Gastrocnemius medialis (tissue), 4 donors: ENCODE measurements around the gene NCOA7. TPM values are rescaled to one million over a fixed set of nuclear protein-coding genes. Genes with fewer than 3 reads are reported as not detected.

Experiments
- ATAC-seq, 2 donors: fragments of 150-250 bp; one replicate each; pipeline ENCODE4 v1.9.1; 2016
- DNase-seq, 2 donors: peaks; one replicate each; pipeline ENCODE4 v3.0.0-alpha.2; 2019
- H3K27ac ChIP-seq, 4 donors: fragments of 200-600 bp; sonication (generic); 1 replicate in 1 of 4; 2 replicates in 3 of 4; pipeline ENCODE4 v1.5.1; 2016 to 2018; ENCODE audit warnings: mild to moderate bottlenecking in 2 of 4, moderate library complexity in 1 of 4
- H3K27me3 ChIP-seq, 3 donors: fragments of 200-600 bp; sonication (generic) in 2 of 3; 1 replicate in 1 of 3; 2 replicates in 2 of 3; pipeline versions ENCODE4 v1.5.1 to v1.6.0; 2016 to 2019; ENCODE audit warnings: mild to moderate bottlenecking in 1 of 3, moderate library complexity in 1 of 3
- H3K36me3 ChIP-seq, 2 donors: fragments of 200-600 bp; sonication (generic) in 1 of 2; one replicate each; pipeline ENCODE4 v1.5.1; 2017 to 2018
- H3K4me1 ChIP-seq, 2 donors: fragments of 200-600 bp; sonication (generic) in 1 of 2; one replicate each; pipeline ENCODE4 v1.5.1; 2016 to 2017; ENCODE audit warnings: mild to moderate bottlenecking in 2 of 2
- H3K4me3 ChIP-seq, 4 donors: fragments of 200-600 bp; sonication (generic) in 3 of 4; 1 replicate in 1 of 4; 2 replicates in 3 of 4; pipeline ENCODE4 v1.5.1; 2016 to 2019; ENCODE audit warnings: mild to moderate bottlenecking in 2 of 4
- H3K9me3 ChIP-seq, 3 donors: fragments of 200-600 bp; sonication (generic) in 2 of 3; 1 replicate in 1 of 3; 2 replicates in 2 of 3; pipeline ENCODE4 v1.5.1; 2016 to 2019
- POLR2A ChIP-seq, 2 donors: fragments of 450-650 bp; IDR thresholded peaks; one replicate each; pipeline ENCODE4 v1.6.1; 2017; ENCODE audit warnings: antibody characterized with exemption in 2 of 2, mild to moderate bottlenecking in 2 of 2, moderate library complexity in 2 of 2
- in situ Hi-C, 4 donors: fragments of 200-750 bp; cut with MboI; loops; one replicate each; pipeline versions ENCODE4 v1.15.0 to v1.8.0; 2017; ENCODE audit warnings: low sequenced_read_pairs in 4 of 4
- intact Hi-C: fragments of 100-400 bp; cut with DNase I; formaldehyde crosslinking; loops from one replicate; pipeline ENCODE4 v1.15.1; 2023; ENCODE audit warnings: low total_unique reads
- total RNA-seq, 4 donors: library from RNA; depleted of rRNA; stranded (reverse); fragments of >200 nt; gene quantifications; one replicate each; pipeline versions ENCODE4 v1.1.0 to v1.2.3, GENCODE V29; 2016
- TF ChIP-seq, protein P1 (sequence below), 5 experiments: fragments of 450-650 bp in 3 of 5; fragments of 200-600 bp in 2 of 5; sonication (generic) in 2 of 5; IDR thresholded peaks in 4 of 5; conservative IDR thresholded peaks in 1 of 5; 1 replicate in 4 of 5; 2 replicates in 1 of 5; pipeline ENCODE4 v1.5.1; 2016 to 2019; ENCODE audit warnings: antibody characterized with exemption in 5 of 5, mild to moderate bottlenecking in 3 of 5, moderate library complexity in 3 of 5

The NCOA7 gene
- total RNA-seq, 4 donors from 2014 or later: 7.0 to 9.5 (median 9.2) TPM

GRCh38 chr6:125807293-125807692 is 16.5 kb downstream of the NCOA7 start:
- no peaks in the 10 kb centered on the region for H3K36me3 ChIP-seq
- no peak overlapping the region for H3K4me3 ChIP-seq
- no peaks in the 10 kb centered on the region for H3K9me3 ChIP-seq
- intact Hi-C loops: no loop called here
- no peaks in the 10 kb centered on the region for H3K4me1 ChIP-seq
- TF ChIP-seq, protein P1, sequence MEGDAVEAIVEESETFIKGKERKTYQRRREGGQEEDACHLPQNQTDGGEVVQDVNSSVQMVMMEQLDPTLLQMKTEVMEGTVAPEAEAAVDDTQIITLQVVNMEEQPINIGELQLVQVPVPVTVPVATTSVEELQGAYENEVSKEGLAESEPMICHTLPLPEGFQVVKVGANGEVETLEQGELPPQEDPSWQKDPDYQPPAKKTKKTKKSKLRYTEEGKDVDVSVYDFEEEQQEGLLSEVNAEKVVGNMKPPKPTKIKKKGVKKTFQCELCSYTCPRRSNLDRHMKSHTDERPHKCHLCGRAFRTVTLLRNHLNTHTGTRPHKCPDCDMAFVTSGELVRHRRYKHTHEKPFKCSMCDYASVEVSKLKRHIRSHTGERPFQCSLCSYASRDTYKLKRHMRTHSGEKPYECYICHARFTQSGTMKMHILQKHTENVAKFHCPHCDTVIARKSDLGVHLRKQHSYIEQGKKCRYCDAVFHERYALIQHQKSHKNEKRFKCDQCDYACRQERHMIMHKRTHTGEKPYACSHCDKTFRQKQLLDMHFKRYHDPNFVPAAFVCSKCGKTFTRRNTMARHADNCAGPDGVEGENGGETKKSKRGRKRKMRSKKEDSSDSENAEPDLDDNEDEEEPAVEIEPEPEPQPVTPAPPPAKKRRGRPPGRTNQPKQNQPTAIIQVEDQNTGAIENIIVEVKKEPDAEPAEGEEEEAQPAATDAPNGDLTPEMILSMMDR (IDR thresholded peaks at IDR 0.05 in 4 of 5, conservative IDR thresholded peaks at IDR 0.05 in 1 of 5): no peak
- no peak for TF ChIP-seq POLR2A (IDR thresholded peaks at IDR 0.05)
- DNase-seq (no peak), ATAC-seq (no peak)
- no peak overlapping the region for H3K27ac ChIP-seq
- in situ Hi-C loops: no loop called here
- no peaks in the 10 kb centered on the region for H3K27me3 ChIP-seq

GRCh38 chr6:125808060-125808459 is 17.3 kb downstream of the NCOA7 start:
- H3K4me3 ChIP-seq: no peak overlapping the region
- intact Hi-C loops (no loop called here), in situ Hi-C loops (no loop called here)
- H3K36me3 ChIP-seq: no peaks in the 10 kb centered on the region
- TF ChIP-seq, protein P1 (IDR thresholded peaks at IDR 0.05 in 4 of 5, conservative IDR thresholded peaks at IDR 0.05 in 1 of 5): no peak
- no peak for TF ChIP-seq POLR2A (IDR thresholded peaks at IDR 0.05)
- no peaks in the 10 kb centered on the region for H3K4me1 ChIP-seq
- H3K9me3 ChIP-seq: no peaks in the 10 kb centered on the region
- no peaks in the 10 kb centered on the region for H3K27me3 ChIP-seq
- no peak overlapping the region for H3K27ac ChIP-seq
- no peak for DNase-seq
- ATAC-seq: no peak

GRCh38 chr6:125808591-125808990 is 17.8 kb downstream of the NCOA7 start:
- ATAC-seq: no peak
- no peak for TF ChIP-seq POLR2A (IDR thresholded peaks at IDR 0.05)
- TF ChIP-seq, protein P1 (IDR thresholded peaks at IDR 0.05 in 4 of 5, conservative IDR thresholded peaks at IDR 0.05 in 1 of 5): no peak
- in situ Hi-C loops (no loop called here), intact Hi-C loops (no loop called here)
- no peak for DNase-seq
- Histone ChIP-seq H3K27ac (no peak overlapping the region), H3K27me3 (no peaks in the 10 kb centered on the region), H3K36me3 (no peaks in the 10 kb centered on the region), H3K9me3 (no peaks in the 10 kb centered on the region), H3K4me1 (no peaks in the 10 kb centered on the region), H3K4me3 (no peak overlapping the region)

DNA sequence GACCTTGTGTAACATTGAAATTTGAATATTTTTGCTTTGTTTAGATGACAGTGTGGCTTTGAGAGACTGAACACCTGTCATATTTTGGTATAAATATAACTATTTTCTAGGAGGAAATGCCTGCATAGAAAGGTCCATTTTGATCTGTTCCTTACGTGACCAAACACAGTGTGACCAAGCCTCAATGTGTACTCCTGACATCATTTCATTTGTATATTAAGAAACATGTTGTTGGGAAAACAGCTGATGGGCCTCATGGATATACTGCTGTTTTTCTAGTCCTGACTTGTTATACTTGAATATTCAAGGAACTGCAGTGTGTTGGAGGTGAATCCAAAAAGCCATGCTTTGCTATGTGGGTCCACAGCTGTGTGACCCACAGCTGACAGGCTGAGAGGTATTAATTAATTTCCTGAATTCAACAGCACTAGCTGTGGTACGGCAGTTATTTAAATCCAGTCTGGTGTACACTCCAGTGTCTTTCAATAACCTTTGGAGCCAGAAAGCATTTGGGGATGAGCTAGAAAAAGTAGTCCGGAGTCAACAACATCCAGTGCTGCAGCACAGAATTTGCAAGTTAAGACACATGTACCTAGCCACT is 18.9 kb downstream of the NCOA7 start:
- intact Hi-C loops: no loop called here
- Histone ChIP-seq H3K27me3 (no peaks in the 10 kb centered on the region), H3K4me1 (peaks cover 0 to 5% of the 10 kb centered on the region in 2 donors), H3K9me3 (no peaks in the 10 kb centered on the region), H3K27ac (no peak overlapping the region), H3K36me3 (no peaks in the 10 kb centered on the region), H3K4me3 (no peak overlapping the region)
- in situ Hi-C loops: no loop called here
- no peak for ATAC-seq
- no peak for TF ChIP-seq POLR2A (IDR thresholded peaks at IDR 0.05)
- TF ChIP-seq, protein P1 (IDR thresholded peaks at IDR 0.05 in 4 of 5, conservative IDR thresholded peaks at IDR 0.05 in 1 of 5): no peak
- DNase-seq: no peak

GRCh38 chr6:125810445-125810844 is 19.7 kb downstream of the NCOA7 start:
- TF ChIP-seq, protein P1 (IDR thresholded peaks at IDR 0.05 in 4 of 5, conservative IDR thresholded peaks at IDR 0.05 in 1 of 5): no peak
- TF ChIP-seq POLR2A (IDR thresholded peaks at IDR 0.05): no peak
- Histone ChIP-seq H3K4me3 (no peak overlapping the region), H3K27me3 (no peaks in the 10 kb centered on the region), H3K4me1 (peaks cover 0 to 8% of the 10 kb centered on the region in 2 donors), H3K27ac (no peak overlapping the region), H3K9me3 (no peaks in the 10 kb centered on the region), H3K36me3 (no peaks in the 10 kb centered on the region)
- ATAC-seq (no peak), DNase-seq (no peak)
- in situ Hi-C loops (no loop called here), intact Hi-C loops (no loop called here)
